IPS-18c (cell line): ENCODE data around the gene TASP1.
"Not testable (repeated sequence)": the region's sequence is repeated elsewhere in the genome, so short reads cannot be mapped to it uniquely, and the experiment has no call there.

ENCODE experiments used
- H3K4me3 ChIP-seq: 2 replicates; pipeline ENCODE4 v1.7.0; 2013; ENCODE audit warnings: low read depth, mild to moderate bottlenecking, low read length, moderate library complexity; ENCODE audit not compliant: insufficient read depth
- H3K9me3 ChIP-seq: one replicate; pipeline ENCODE4 v1.6.1; 2013; ENCODE audit warnings: mild to moderate bottlenecking, low read length, moderate library complexity; ENCODE audit not compliant: control insufficient read depth, insufficient read depth

Gene TASP1

GRCh38 chr20:13403453-13403852 lies 235.3 kb downstream of the TASP1 start:
- Histone ChIP-seq H3K4me3 (no peak overlapping the region), H3K9me3 (no peaks in the 10 kb centered on the region)

DNA sequence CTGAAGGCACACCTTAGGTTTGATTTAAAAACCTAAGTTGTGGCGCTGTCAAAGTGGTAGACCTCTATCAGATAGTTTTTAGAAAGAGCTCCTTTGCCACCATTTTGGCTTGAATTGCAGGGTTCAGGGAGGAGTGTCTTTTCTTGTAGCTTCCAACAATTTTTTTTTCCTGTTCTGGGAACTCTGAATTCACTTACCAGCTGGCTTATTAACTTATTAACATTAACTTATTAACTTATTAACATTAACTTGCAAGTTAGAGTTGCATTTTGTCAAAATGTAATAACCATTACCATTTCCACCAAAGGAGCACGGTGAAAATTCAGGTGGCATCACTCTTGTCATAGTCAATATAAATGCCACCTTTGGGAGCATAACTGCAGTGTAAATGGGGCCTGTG lies 235.7 kb downstream of the TASP1 start:
- H3K9me3 ChIP-seq: no peaks in the 10 kb centered on the region
- no peak overlapping the region for H3K4me3 ChIP-seq

GRCh38 chr20:13402171-13402760 lies 236.5 kb downstream of the TASP1 start:
- Histone ChIP-seq H3K4me3 (no peak overlapping the region), H3K9me3 (no peaks in the 10 kb centered on the region)

- no peaks in the 10 kb centered on the region for H3K9me3 ChIP-seq
- H3K4me3 ChIP-seq: no peak overlapping the region
These were observed 237.1 kb downstream of the TASP1 start for GRCh38 chr20:13401596-13401995.

GRCh38 chr20:13400453-13400852 lies 238.3 kb downstream of the TASP1 start:
- H3K9me3 ChIP-seq: no peaks in the 10 kb centered on the region
- H3K4me3 ChIP-seq: no peak overlapping the region

DNA sequence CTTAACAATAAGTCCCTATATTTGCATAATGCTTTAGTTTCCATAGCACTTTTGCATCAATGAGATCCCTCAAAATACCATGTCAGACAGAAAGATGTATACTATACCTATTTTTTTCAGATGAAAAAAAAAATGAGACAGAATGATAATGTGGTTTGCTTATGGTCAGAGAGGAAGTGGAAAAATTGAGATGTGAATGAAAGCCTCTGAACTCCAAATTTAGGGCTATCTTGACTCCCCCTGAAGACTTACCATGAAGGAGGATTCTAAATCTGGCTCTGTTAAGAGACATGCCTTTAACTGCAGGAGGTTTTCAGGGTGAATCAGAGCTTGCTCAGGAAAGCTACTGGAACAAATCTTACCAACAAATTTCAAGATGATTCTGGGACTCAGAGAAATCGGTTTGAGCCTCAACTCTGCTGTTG lies 241.4 kb downstream of the TASP1 start:
- H3K9me3 ChIP-seq: no peaks in the 10 kb centered on the region
- H3K4me3 ChIP-seq: no peak overlapping the region

- no peaks in the 10 kb centered on the region for H3K9me3 ChIP-seq
- no peak overlapping the region for H3K4me3 ChIP-seq
These were observed 241.9 kb downstream of the TASP1 start for GRCh38 chr20:13396826-13397225.

DNA sequence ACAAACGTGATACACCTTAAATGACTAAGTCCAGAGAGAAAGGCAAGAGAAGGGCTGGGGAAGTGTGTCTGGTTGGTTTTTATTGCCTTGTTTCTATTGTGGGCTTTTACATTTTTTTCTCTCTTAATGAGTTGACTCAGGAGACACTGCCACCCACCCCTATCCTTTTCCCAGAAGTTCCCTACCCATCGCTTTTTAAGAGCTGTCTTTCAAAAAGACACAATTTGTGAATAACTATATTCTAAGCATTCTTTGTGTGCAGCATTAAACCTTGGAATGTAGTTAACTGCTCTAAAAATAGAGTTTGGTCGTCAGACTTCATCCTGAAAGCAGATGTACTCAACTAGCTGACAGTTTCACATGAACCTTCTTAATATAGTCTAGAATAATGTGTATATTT lies 242.7 kb downstream of the TASP1 start:
- no peaks in the 10 kb centered on the region for H3K9me3 ChIP-seq
- H3K4me3 ChIP-seq: no peak overlapping the region

DNA sequence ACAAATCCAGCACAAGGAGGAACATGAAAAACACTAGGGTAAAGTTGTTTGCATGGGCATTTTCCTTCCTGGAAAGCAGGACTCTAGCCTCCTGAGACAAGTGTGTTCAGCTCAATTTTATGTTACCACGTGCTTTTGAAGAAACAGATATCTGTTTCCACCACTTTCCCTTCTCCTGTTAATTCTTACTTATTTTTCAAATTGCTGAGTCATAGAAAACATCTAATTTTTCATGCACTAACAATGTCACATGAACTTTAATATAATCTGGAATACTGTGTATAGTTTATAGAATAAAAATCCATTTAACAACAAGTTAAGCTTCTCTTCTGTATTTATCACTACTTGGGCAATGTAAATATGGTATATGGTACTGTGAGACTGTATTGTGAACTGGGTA lies 243.5 kb downstream of the TASP1 start:
- Histone ChIP-seq H3K4me3 (no peak overlapping the region), H3K9me3 (no peaks in the 10 kb centered on the region)

GRCh38 chr20:13392391-13392790 lies 246.3 kb downstream of the TASP1 start:
- Histone ChIP-seq H3K9me3 (no peaks in the 10 kb centered on the region), H3K4me3 (no peak overlapping the region)

- Histone ChIP-seq H3K4me3 (no peak overlapping the region), H3K9me3 (no peaks in the 10 kb centered on the region)
These were observed 249.6 kb downstream of the TASP1 start for GRCh38 chr20:13389115-13389514.

DNA sequence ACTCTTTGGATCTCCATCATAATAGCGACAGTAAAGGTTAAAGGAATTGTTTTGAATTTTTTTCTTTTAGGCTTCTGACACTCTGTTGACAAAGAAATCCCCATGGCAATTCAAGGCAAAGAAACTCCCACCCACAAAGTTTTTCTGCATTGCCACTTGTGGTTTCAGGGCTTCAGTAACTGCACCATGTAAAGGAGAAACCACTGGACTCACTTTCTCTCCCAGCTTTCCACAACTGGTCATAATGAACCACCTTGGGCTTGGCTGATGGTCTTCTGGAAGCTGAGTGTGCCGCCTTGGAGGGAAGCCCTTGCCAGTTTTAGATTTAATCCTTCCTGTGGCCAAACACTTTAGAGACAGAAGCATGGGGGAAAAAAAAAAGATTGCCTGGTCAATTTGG lies 254.6 kb downstream of the TASP1 start:
- Histone ChIP-seq H3K4me3 (no peak overlapping the region), H3K9me3 (peaks cover 4% of the 10 kb centered on the region)

DNA sequence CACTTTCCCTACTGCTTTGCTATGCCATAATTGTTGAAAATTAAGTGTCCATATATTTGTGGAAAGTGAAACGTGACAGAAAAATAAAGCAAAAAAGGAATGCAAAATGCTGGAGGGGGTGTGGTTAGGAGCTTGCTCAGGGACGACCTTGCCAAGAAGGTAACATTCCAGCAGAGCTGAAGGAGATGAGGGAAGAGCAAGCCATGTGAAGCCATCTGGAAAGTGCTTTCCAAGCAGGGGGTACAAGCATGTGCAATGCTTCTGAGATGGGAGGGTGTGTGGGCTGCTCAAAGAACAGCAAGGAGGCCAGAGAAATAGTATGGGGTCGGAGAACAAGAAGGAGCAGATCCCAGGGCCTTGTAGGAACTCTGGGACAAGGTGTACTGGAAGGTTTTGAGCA lies 255.9 kb downstream of the TASP1 start:
- Histone ChIP-seq H3K9me3 (peaks cover 4% of the 10 kb centered on the region), H3K4me3 (no peak overlapping the region)

DNA sequence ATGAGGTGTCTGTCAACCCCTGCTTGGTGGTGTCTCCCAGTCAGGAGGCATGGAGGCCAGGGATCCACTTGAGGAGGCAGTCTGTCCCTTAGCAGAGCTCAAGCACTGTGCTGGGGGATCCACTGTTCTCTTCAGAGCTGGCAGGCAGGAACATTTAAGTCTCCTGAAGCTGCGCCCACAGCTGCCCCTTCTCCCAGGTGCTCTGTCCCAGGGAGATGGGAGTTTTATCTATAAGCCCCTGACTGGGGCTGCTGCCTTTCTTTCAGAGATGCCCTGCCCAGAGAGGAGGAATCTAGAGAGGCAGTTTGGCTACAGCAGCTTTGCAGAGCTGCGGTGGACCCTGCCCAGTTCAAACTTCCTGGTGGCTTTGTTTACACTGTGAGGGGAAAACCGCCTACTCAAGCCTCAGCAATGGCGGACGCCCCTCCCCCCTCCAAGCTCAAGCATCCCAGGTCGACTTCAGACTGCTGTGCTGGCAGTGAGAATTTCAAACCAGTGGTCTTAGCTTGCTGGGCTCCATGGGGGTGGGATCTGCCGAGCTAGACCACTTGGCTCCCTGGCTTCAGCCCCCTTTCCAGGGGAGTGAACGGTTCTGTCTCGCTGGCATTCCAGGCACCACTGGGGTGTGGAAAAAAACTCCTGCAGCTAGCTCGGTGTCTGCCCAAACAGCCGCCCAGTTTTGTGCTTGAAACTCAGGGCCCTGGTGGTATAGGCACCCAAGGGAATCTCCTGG lies 258.1 kb downstream of the TASP1 start:
- H3K9me3 ChIP-seq, H3K4me3 ChIP-seq: not testable (repeated sequence)

DNA sequence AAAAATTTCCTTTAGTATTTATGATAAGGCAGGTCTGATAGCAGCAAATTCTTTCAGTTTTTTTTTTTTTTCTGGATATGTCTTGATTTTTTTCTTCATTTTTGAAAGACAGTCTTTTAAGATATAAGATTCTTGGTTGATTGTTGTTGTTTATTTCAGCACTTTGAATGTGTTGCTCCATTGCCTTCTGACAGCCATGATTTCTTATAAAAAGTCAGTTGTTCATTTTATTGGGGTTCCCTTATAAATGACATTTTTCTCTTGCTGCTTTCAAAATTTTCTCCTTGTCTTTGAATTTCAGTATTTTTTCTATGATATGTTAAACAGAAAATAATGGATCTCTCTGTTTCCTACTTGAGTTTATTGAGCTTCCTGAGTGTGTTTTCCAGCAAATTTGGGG lies 265.3 kb downstream of the TASP1 start:
- Histone ChIP-seq H3K9me3 (no peaks in the 10 kb centered on the region), H3K4me3 (no peak overlapping the region)

GRCh38 chr20:13364278-13365170 lies 274.2 kb downstream of the TASP1 start:
- Histone ChIP-seq H3K9me3 (no peaks in the 10 kb centered on the region), H3K4me3 (no peak overlapping the region)

DNA sequence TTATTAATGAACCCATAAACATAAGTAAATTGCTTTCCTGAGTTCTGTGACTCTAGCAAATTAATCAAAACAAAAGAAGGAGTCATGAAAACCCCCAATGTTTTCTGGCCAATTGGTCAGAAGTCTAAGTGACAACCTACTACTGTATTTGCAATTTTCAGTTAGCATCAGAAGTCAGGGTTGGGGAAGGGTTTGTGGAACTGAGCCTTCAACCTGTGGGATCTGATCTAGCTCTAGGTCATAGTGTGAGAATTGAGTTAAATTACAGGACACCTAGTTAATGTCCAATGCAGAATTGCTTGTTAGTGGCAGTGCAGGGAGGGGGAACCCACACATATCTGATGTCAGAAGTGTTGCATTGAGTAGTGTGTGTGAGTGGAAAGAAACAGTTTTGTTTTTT lies 275.3 kb downstream of the TASP1 start:
- H3K4me3 ChIP-seq: no peak overlapping the region
- no peaks in the 10 kb centered on the region for H3K9me3 ChIP-seq

DNA sequence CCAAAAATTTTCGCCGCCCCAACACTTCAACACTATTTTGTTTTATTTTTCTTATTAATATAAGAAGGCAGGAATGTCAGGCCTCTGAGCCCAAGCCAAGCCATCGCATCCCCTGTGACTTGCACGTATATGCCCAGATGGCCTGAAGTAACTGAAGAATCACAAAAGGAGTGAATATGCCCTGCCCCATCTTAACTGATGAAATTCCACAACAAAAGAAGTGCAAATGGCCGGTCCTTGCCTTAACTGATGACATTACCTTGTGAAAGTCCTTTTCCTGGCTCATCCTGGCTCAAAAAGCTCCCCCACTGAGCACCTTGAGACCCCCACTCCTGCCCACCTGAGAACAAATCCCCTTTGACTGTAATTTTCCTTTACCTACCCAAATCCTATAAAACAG lies 276.6 kb downstream of the TASP1 start:
- not testable (repeated sequence) for H3K9me3 ChIP-seq

More for the DNA sequence above, 276.6 kb downstream of the TASP1 start:
- not testable (repeated sequence) for H3K4me3 ChIP-seq
